ENCODE measurements around the gene SDSL. TPM values are rescaled to one million over a fixed set of nuclear protein-coding genes. Genes with fewer than 3 reads are reported as not detected.

Gene SDSL
- total RNA-seq, 2 donors from 2014 or later: 4.2 to 7.0 TPM

Other genes starting within 250 kb of the SDSL start
- gene DDX54, start 236.9 kb upstream of the SDSL start, total RNA-seq: 10 to 100 TPM; 32.4 to 39.4 TPM
- 10 to 100 TPM; 10.8 to 13.0 TPM for gene RITA1, start 236.7 kb upstream of the SDSL start, total RNA-seq
- 10 to 100 TPM; 66.1 to 80.6 TPM for gene TPCN1, start 200.9 kb upstream of the SDSL start, total RNA-seq
- gene SLC8B1, start 87.3 kb upstream of the SDSL start, total RNA-seq: 10 to 100 TPM; 14.0 to 15.2 TPM
- gene PLBD2, start 63.8 kb upstream of the SDSL start, total RNA-seq: 10 to 100 TPM; 47.5 to 48.7 TPM
- gene SDS, start 18.5 kb upstream of the SDSL start, total RNA-seq: under 1 TPM; 0.24 to 0.31 TPM
- gene LHX5, start 49.5 kb downstream of the SDSL start, total RNA-seq: not detected